ENCODE results near the gene ZNF91. TPM values are rescaled to one million over a fixed set of nuclear protein-coding genes. Genes with fewer than 3 reads are reported as not detected.

Gene ZNF91
- total and polyA plus RNA-seq, 2 of the 4 experiments (the other 2 are of a cell fraction): 7.9 to 17.0 TPM

GRCh38 chr19:23403581-23404324, 8.5 kb upstream of the ZNF91 start:
- H2BK120ac ChIP-seq (ENCODE audit: low read depth, low read length): no peak overlapping the region

More at GRCh38 chr19:23403581-23404324, 8.5 kb upstream of the ZNF91 start:
- H4K20me1 ChIP-seq (ENCODE audit: insufficient read depth, low read length): no peaks in the 10 kb centered on the region
- CTCF ChIA-PET: interaction anchor here (0.6 kb wide), 1 partner anchor 318 kb away, joined by 3 read pairs; no protein-coding TSS in a partner anchor
- no TSS peak for BruUV-seq (replicated peaks)
- TF ChIP-seq RFX5 (IDR thresholded peaks at IDR 0.05; ENCODE audit: low read depth, low read length) (no peak), ELK1 (IDR thresholded peaks at IDR 0.05; ENCODE audit: borderline replicate concordance, low read depth, low read length) (no peak), POLR2A (IDR thresholded peaks at IDR 0.05; ENCODE audit: low read depth, low read length) (no peak), SMC3 (IDR thresholded peaks at IDR 0.05; ENCODE audit: low read depth, low read length) (no peak), MAFK (IDR thresholded peaks at IDR 0.05; ENCODE audit: low read depth, low read length) (no peak), CTCF (conservative IDR thresholded peaks at IDR 0.05; ENCODE audit: low read depth, low read length) (no peak), NFE2L2 (IDR thresholded peaks at IDR 0.05; ENCODE audit: low read depth, low read length) (no peak), USF2 (IDR thresholded peaks at IDR 0.05; ENCODE audit: low read depth, low read length) (no peak), FOS (IDR thresholded peaks at IDR 0.05; ENCODE audit: low read depth, low read length) (no peak), RCOR1 (IDR thresholded peaks at IDR 0.05; ENCODE audit: insufficient replicate concordance, low read length) (no peak), RAD21 (IDR thresholded peaks at IDR 0.05; ENCODE audit: low read length) (no peak), CEBPB (IDR thresholded peaks at IDR 0.05; ENCODE audit: low read depth, low read length) (no peak), BHLHE40 (IDR thresholded peaks at IDR 0.05; ENCODE audit: low read depth, low read length) (no peak), CHD1 (IDR thresholded peaks at IDR 0.05; ENCODE audit: low read depth, low read length) (no peak), MXI1 (IDR thresholded peaks at IDR 0.05; ENCODE audit: borderline replicate concordance, low read depth, low read length) (no peak), MAZ (IDR thresholded peaks at IDR 0.05; ENCODE audit: borderline replicate concordance, low read depth, low read length) (no peak)
- 66% methylated on average over 2 of the region's 4 CpGs; no CpG with 5 or more reads in 1 of the 2 experiments for WGBS, 2 experiments (ENCODE audit: extremely low coverage in 2 of 2, insufficient read length in 1 of 2)
- H3K23ac ChIP-seq (ENCODE audit: low read depth, low read length): no peak overlapping the region
- no peak overlapping the region for H3K27ac ChIP-seq (ENCODE audit: insufficient read depth, low read length)
- H3K9me3 ChIP-seq (ENCODE audit: control insufficient read depth, insufficient read depth, low read length): peaks cover 4% of the 10 kb centered on the region
- H2AK9ac ChIP-seq (replicated peaks; ENCODE audit: low read depth, low read length, poor library complexity): no peak overlapping the region
- H3K4me1 ChIP-seq (ENCODE audit: control insufficient read depth, insufficient read depth, low read length): no peaks in the 10 kb centered on the region
- no peak overlapping the region for H3K4me2 ChIP-seq (ENCODE audit: low read depth, low read length)
- H4K5ac ChIP-seq (ENCODE audit: low read depth, low read length): no peak overlapping the region
- POLR2A ChIA-PET (ENCODE audit: unreplicated experiment): no interaction called here
- DNase-seq (no peak), ATAC-seq (ENCODE audit: low read depth) (no peak)
- H4K91ac ChIP-seq (ENCODE audit: insufficient read depth, low read depth, low read length): no peak overlapping the region
- no peak overlapping the region for H4K8ac ChIP-seq (ENCODE audit: low read depth in 2 of 2, low read length in 2 of 2)
- H3K56ac ChIP-seq (ENCODE audit: extremely low read depth, insufficient read depth, low read length): no peak overlapping the region
- no peak overlapping the region for H3K9ac ChIP-seq (ENCODE audit: low read depth, low read length)
- in situ Hi-C loops (cut with MboI; ENCODE audit: low sequenced_read_pairs): no loop called here
- H2AK5ac ChIP-seq (ENCODE audit: low read depth, low read length): no peak overlapping the region
- H3K36me3 ChIP-seq (ENCODE audit: control insufficient read depth, insufficient read depth, low read length): no peaks in the 10 kb centered on the region
- H3K14ac ChIP-seq (replicated peaks; ENCODE audit: low read depth, low read length): no peak overlapping the region
- H3K79me1 ChIP-seq (ENCODE audit: low read depth in 1 of 2, low read length in 2 of 2): no peaks in the 10 kb centered on the region
- dilution Hi-C loops (cut with HindIII; ENCODE audit: low sequenced_read_pairs, unreplicated experiment): no loop called here
- no peak overlapping the region for H3K4ac ChIP-seq (ENCODE audit: low read depth, low read length)
- intact Hi-C loops (cut with micrococcal nuclease): no loop called here
- no peak overlapping the region for H3K4me3 ChIP-seq (ENCODE audit: insufficient read depth, low read depth, low read length)
- H3K27me3 ChIP-seq (ENCODE audit: control insufficient read depth, insufficient read depth, low read length): no peaks in the 10 kb centered on the region
- no peak overlapping the region for H2AFZ ChIP-seq (replicated peaks; ENCODE audit: low read length, poor library complexity)
- no peak overlapping the region for H2BK5ac ChIP-seq (ENCODE audit: low read depth, low read length, poor library complexity, severe bottlenecking)
- H2BK15ac ChIP-seq (ENCODE audit: low read depth, low read length): no peak overlapping the region
- H3K18ac ChIP-seq (ENCODE audit: low read depth, low read length): no peak overlapping the region
- no peaks in the 10 kb centered on the region for H3K9me1 ChIP-seq (ENCODE audit: insufficient read depth, low read length)
- H2BK20ac ChIP-seq (ENCODE audit: low read depth, low read length): no peak overlapping the region
